Spleen (tissue), 11 donors: ENCODE measurements around the gene HPCAL1. TPM values are rescaled to one million over a fixed set of nuclear protein-coding genes. Genes with fewer than 3 reads are reported as not detected.
A peak's percentile ranks its signal among the peaks of the same experiment; 100 is the strongest.

Experiments
- DNase-seq: peaks from one replicate; pipeline ENCODE4 v3.0.0-alpha.2; 2020
- H3K27ac ChIP-seq, 8 donors: fragments of 200-600 bp; sonication (generic) in 7 of 8; 1 replicate in 4 of 8; 2 replicates in 4 of 8; pipeline versions ENCODE4 v1.5.0 to v1.8.0; 2016 to 2021; ENCODE audit warnings: inconsistent platforms in 4 of 8, mild to moderate bottlenecking in 4 of 8, moderate library complexity in 1 of 8
- H3K27me3 ChIP-seq, 7 donors: fragments of 200-600 bp; sonication (generic) in 6 of 7; replicated peaks in 1 of 7; 1 replicate in 4 of 7; 2 replicates in 3 of 7; pipeline versions ENCODE4 v1.5.0 to v1.8.0; 2016 to 2021; ENCODE audit warnings: inconsistent platforms in 3 of 7, mild to moderate bottlenecking in 1 of 7
- H3K36me3 ChIP-seq, 6 donors: fragments of 200-600 bp; sonication (generic) in 5 of 6; 1 replicate in 4 of 6; 2 replicates in 2 of 6; pipeline versions ENCODE4 v1.5.0 to v1.8.0; 2016 to 2021; ENCODE audit warnings: inconsistent platforms in 2 of 6
- H3K4me1 ChIP-seq, 6 donors: fragments of 200-600 bp; sonication (generic) in 5 of 6; 1 replicate in 3 of 6; 2 replicates in 3 of 6; pipeline versions ENCODE4 v1.5.0 to v1.8.0; 2016 to 2021; ENCODE audit warnings: inconsistent platforms in 3 of 6
- H3K4me3 ChIP-seq, 8 donors: fragments of 200-600 bp; sonication (generic) in 7 of 8; 1 replicate in 4 of 8; 2 replicates in 4 of 8; pipeline versions ENCODE4 v1.5.0 to v1.8.0; 2016 to 2021; ENCODE audit warnings: inconsistent platforms in 4 of 8, mild to moderate bottlenecking in 4 of 8, moderate library complexity in 2 of 8
- H3K9me3 ChIP-seq, 8 donors: fragments of 200-600 bp; sonication (generic) in 7 of 8; 1 replicate in 4 of 8; 2 replicates in 4 of 8; pipeline versions ENCODE4 v1.5.0 to v1.8.0; 2016 to 2021; ENCODE audit warnings: inconsistent platforms in 4 of 8
- CTCF ChIP-seq, 11 experiments: fragments of 200-600 bp in 7 of 11; fragments of 450-650 bp in 4 of 11; sonication (generic) in 4 of 11; IDR thresholded peaks in 8 of 11; conservative IDR thresholded peaks in 3 of 11; 1 replicate in 7 of 11; 2 replicates in 4 of 11; pipeline versions ENCODE4 v1.4.0 to v1.8.0; 2016 to 2021; ENCODE audit warnings: antibody characterized with exemption in 11 of 11, inconsistent platforms in 4 of 11, mild to moderate bottlenecking in 1 of 11
- POLR2A ChIP-seq, 3 donors: fragments of 450-650 bp; IDR thresholded peaks; one replicate each; pipeline ENCODE4 v1.5.1; 2017; ENCODE audit warnings: antibody characterized with exemption in 3 of 3, mild to moderate bottlenecking in 1 of 3
- POLR2AphosphoS5 ChIP-seq, 3 donors: sonication (generic); formaldehyde crosslinking; IDR thresholded peaks; one replicate each; pipeline ENCODE4 v1.5.1; 2017; ENCODE audit warnings: antibody characterized with exemption in 3 of 3
- WGBS, 5 donors: extraction: QIAGEN DNeasy Blood & Tissue Kit in 3 of 5; methylation state at CpG; one replicate each; pipeline versions ENCODE4 v1.1.5 to v1.1.7; 2013 to 2018; 5-methylcytosine and 5-hydroxymethylcytosine counted together
- intact Hi-C: fragments of 100-400 bp; cut with DNase I; formaldehyde crosslinking; loops from one replicate; pipeline ENCODE4 v1.15.0; 2023; ENCODE audit warnings: low total_unique reads
- polyA plus RNA-seq, 3 donors: library from polyadenylated mRNA; stranded (reverse); fragments of 200-250 nt; gene quantifications; one replicate each; pipeline ENCODE4 v1.2.1, GENCODE V29; 2013
- total RNA-seq, 7 donors: library from RNA; depleted of rRNA in 3 of 7; stranded (reverse); fragments of >200 nt in 3 of 7; fragmentation: NEBNext Ultra II Directional in 4 of 7; extraction: Animal tissue kit (Norgen Biotek cat#: 25700) in 4 of 7; gene quantifications; one replicate each; pipeline versions ENCODE4 v1.1.0 to v1.2.1, GENCODE V29; 2016 to 2021
- donor health status: healthy with polysubstance abuse.
- donor health status: DM: no; HTN: no; CAD: no; lungs with moderate emphysema.
- donor health status: DM: no; HTN: no; CAD: no.
- donor health status: Bipolar disorder and iron deficiency.
- donor health status: healthy.
- donor health status: DM: no; HTN: no; CAD: no.
- donor health status: DM: yes; HTN: yes; CAD: no.

HPCAL1 gene
- total and polyA plus RNA-seq, 10 donors, result 41.9 to 80.6 (median 57.7) TPM

- TF ChIP-seq POLR2A (IDR thresholded peaks at IDR 0.05) (no peak), POLR2AphosphoS5 (IDR thresholded peaks at IDR 0.05) (no peak), CTCF (IDR thresholded peaks at IDR 0.05 in 8 of 11, conservative IDR thresholded peaks at IDR 0.05 in 3 of 11) (no peak)
- Histone ChIP-seq H3K4me1 (no peaks in the 10 kb centered on the region), H3K27ac (peak overlapping the region in 2 of 8 donors; percentile 26 to 64), H3K4me3 (no peak overlapping the region), H3K27me3 (no peaks in the 10 kb centered on the region), H3K9me3 (no peaks in the 10 kb centered on the region), H3K36me3 (peaks cover 3 to 82% (median 55%) of the 10 kb centered on the region in 6 donors)
- intact Hi-C loops, result no loop called here
- peak; percentile 64 for DNase-seq
- WGBS, 5 donors, result 69 to 80% (median 75%) methylated on average over 7 to 10 of the region's 10 CpGs
Observed at GRCh38 chr2:10425699-10426098, 123.0 kb downstream of the HPCAL1 start.

- H3K4me3 ChIP-seq, result no peak overlapping the region
- intact Hi-C loops, result no loop called here
- no peaks in the 10 kb centered on the region for H3K9me3 ChIP-seq
- TF ChIP-seq POLR2A (IDR thresholded peaks at IDR 0.05) (no peak), POLR2AphosphoS5 (IDR thresholded peaks at IDR 0.05) (no peak), CTCF (IDR thresholded peaks at IDR 0.05 in 8 of 11, conservative IDR thresholded peaks at IDR 0.05 in 3 of 11) (no peak)
- peak overlapping the region in 4 of 8 donors; percentile 39 to 64 (median 41) for H3K27ac ChIP-seq
- DNase-seq, result peak; percentile 70
- peaks cover 3 to 69% (median 45%) of the 10 kb centered on the region in 6 donors for H3K36me3 ChIP-seq
- 87 to 95% (median 92%) methylated on average over 29 to 40 of the region's 40 CpGs for WGBS, 5 donors
- H3K4me1 ChIP-seq, result peaks cover 0 to 12% (median 8%) of the 10 kb centered on the region in 6 donors
- peaks cover 0 to 6% (median 0%) of the 10 kb centered on the region in 7 donors for H3K27me3 ChIP-seq
Observed at GRCh38 chr2:10426726-10427617, 124.3 kb downstream of the HPCAL1 start.

- peaks cover 0 to 12% (median 0%) of the 10 kb centered on the region in 7 donors for H3K27me3 ChIP-seq
- peak overlapping the region in 6 of 8 donors; percentile 2 to 68 (median 53) for H3K27ac ChIP-seq
- peaks cover 3 to 63% (median 44%) of the 10 kb centered on the region in 6 donors for H3K36me3 ChIP-seq
- TF ChIP-seq POLR2AphosphoS5 (IDR thresholded peaks at IDR 0.05) (peak; percentile 44 to 67 (median 66)), CTCF (IDR thresholded peaks at IDR 0.05 in 8 of 11, conservative IDR thresholded peaks at IDR 0.05 in 3 of 11) (no peak)
- DNase-seq, result peak; percentile 53
- H3K9me3 ChIP-seq, result no peaks in the 10 kb centered on the region
- peaks cover 0 to 18% (median 14%) of the 10 kb centered on the region in 6 donors for H3K4me1 ChIP-seq
- WGBS, 5 donors, result 83 to 96% (median 87%) methylated on average over 17 of the region's 17 CpGs
- H3K4me3 ChIP-seq, result no peak overlapping the region
- intact Hi-C loops, result no loop called here
Observed at GRCh38 chr2:10427618-10427949, 124.9 kb downstream of the HPCAL1 start.

GRCh38 chr2:10428355-10428754 is 125.7 kb downstream of the HPCAL1 start:
- intact Hi-C loops, result no loop called here
- peaks cover 3 to 55% (median 40%) of the 10 kb centered on the region in 6 donors for H3K36me3 ChIP-seq
- TF ChIP-seq POLR2A (IDR thresholded peaks at IDR 0.05) (no peak), CTCF (IDR thresholded peaks at IDR 0.05 in 8 of 11, conservative IDR thresholded peaks at IDR 0.05 in 3 of 11) (no peak), POLR2AphosphoS5 (IDR thresholded peaks at IDR 0.05) (no peak)
- H3K9me3 ChIP-seq, result no peaks in the 10 kb centered on the region
- no peak overlapping the region for H3K4me3 ChIP-seq
- H3K4me1 ChIP-seq, result peaks cover 0 to 26% (median 19%) of the 10 kb centered on the region in 6 donors
- DNase-seq, result peak; percentile 58
- H3K27me3 ChIP-seq, result peaks cover 0 to 15% (median 0%) of the 10 kb centered on the region in 7 donors
- H3K27ac ChIP-seq, result peak overlapping the region in 6 of 8 donors; percentile 2 to 68 (median 53)
- 90 to 97% (median 97%) methylated on average over 5 to 8 of the region's 8 CpGs for WGBS, 5 donors
